Measurements from ENCODE around the gene SCYGR7.

Gene SCYGR7

GRCh38 chr2:227703961-227704360, 24.2 kb upstream of the SCYGR7 start:
- no peaks in the 10 kb centered on the region for H4K20me1 ChIP-seq (ENCODE audit: insufficient read depth, low read length, poor library complexity, severe bottlenecking)
- H3K36me3 ChIP-seq (ENCODE audit: insufficient read depth, low read length): no peaks in the 10 kb centered on the region
- no peaks in the 10 kb centered on the region for H3K9me2 ChIP-seq (replicated peaks; ENCODE audit: low read depth, low read length)
- H3K9ac ChIP-seq (ENCODE audit: low read depth, low read length, poor library complexity, severe bottlenecking): no peak overlapping the region
- H3F3A ChIP-seq (ENCODE audit: low read depth): no peaks in the 10 kb centered on the region
- H3K4me1 ChIP-seq (ENCODE audit: insufficient read depth, low read length, poor library complexity, severe bottlenecking): no peaks in the 10 kb centered on the region
- no peak overlapping the region for H3K4me3 ChIP-seq (ENCODE audit: low read length, poor library complexity, severe bottlenecking)
- H3K27me3 ChIP-seq (ENCODE audit: insufficient read depth, low read length, poor library complexity, severe bottlenecking): no peaks in the 10 kb centered on the region
- TF ChIP-seq CTCF (conservative IDR thresholded peaks at IDR 0.05; ENCODE audit: low read length): no peak
- no peak for TF ChIP-seq EZH2phosphoT487 (IDR thresholded peaks at IDR 0.05; ENCODE audit: borderline replicate concordance)
- H3K9me3 ChIP-seq (ENCODE audit: insufficient read depth, low read depth, low read length): no peaks in the 10 kb centered on the region
- no peaks in the 10 kb centered on the region for H3K79me2 ChIP-seq (ENCODE audit: insufficient read depth, low read length)
- H3K4me2 ChIP-seq (ENCODE audit: low read depth, low read length, poor library complexity, severe bottlenecking): no peak overlapping the region
- no peak overlapping the region for H2AFZ ChIP-seq (ENCODE audit: low read length)

DNA sequence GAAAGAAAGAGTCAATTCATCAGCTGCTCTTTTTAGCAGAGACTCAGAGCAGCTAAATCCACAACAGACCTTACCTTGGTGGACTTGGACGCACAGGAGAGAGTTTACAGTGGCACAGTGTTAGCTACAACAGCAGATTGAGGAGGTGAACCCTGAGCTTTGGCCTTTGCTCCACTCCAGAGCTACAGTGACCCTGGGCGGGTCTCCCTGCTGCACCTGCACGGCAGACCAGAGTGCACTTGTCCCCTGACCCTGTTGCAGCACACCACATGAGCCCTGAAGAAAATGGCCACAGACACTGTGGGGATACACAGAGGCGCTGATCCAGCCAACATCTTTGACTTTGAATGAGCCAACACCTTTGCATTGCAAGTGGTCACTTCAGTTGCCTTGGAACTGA, 21.3 kb upstream of the SCYGR7 start:
- Histone ChIP-seq H3K9ac (ENCODE audit: low read depth, low read length, poor library complexity, severe bottlenecking) (no peak overlapping the region), H3K4me2 (ENCODE audit: low read depth, low read length, poor library complexity, severe bottlenecking) (no peak overlapping the region), H2AFZ (ENCODE audit: low read length) (no peak overlapping the region), H3K4me1 (ENCODE audit: insufficient read depth, low read length, poor library complexity, severe bottlenecking) (no peaks in the 10 kb centered on the region), H3F3A (ENCODE audit: low read depth) (no peaks in the 10 kb centered on the region), H3K27me3 (ENCODE audit: insufficient read depth, low read length, poor library complexity, severe bottlenecking) (no peaks in the 10 kb centered on the region), H3K9me3 (ENCODE audit: insufficient read depth, low read depth, low read length) (no peaks in the 10 kb centered on the region), H4K20me1 (ENCODE audit: insufficient read depth, low read length, poor library complexity, severe bottlenecking) (no peaks in the 10 kb centered on the region), H3K4me3 (ENCODE audit: low read length, poor library complexity, severe bottlenecking) (no peak overlapping the region), H3K36me3 (ENCODE audit: insufficient read depth, low read length) (no peaks in the 10 kb centered on the region), H3K9me2 (replicated peaks; ENCODE audit: low read depth, low read length) (no peaks in the 10 kb centered on the region), H3K79me2 (ENCODE audit: insufficient read depth, low read length) (no peaks in the 10 kb centered on the region)
- TF ChIP-seq EZH2phosphoT487 (IDR thresholded peaks at IDR 0.05; ENCODE audit: borderline replicate concordance) (no peak), CTCF (conservative IDR thresholded peaks at IDR 0.05; ENCODE audit: low read length) (no peak)

DNA sequence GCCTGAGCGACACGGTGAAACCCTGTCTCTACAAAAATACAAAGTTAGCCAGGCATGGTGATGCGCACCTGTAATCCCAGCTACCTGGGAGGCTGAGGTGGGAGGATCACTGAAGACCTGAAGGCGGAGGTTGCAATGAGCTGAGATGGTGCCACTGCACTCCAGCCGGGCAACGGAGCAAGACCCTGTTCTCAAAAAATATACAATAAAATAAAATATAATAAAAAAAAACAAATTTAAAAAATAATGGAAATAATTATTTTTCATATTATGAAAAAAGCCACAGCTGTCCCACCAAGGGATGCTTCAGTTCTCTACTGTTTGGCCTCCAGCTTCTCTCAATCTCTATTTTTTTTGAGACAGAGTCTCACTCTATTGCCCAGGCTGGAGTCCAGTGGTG, 20.7 kb upstream of the SCYGR7 start:
- H3K9me3 ChIP-seq (ENCODE audit: insufficient read depth, low read depth, low read length): no peaks in the 10 kb centered on the region
- no peak overlapping the region for H3K4me3 ChIP-seq (ENCODE audit: low read length, poor library complexity, severe bottlenecking)
- no peaks in the 10 kb centered on the region for H4K20me1 ChIP-seq (ENCODE audit: insufficient read depth, low read length, poor library complexity, severe bottlenecking)
- no peaks in the 10 kb centered on the region for H3F3A ChIP-seq (ENCODE audit: low read depth)
- no peaks in the 10 kb centered on the region for H3K9me2 ChIP-seq (replicated peaks; ENCODE audit: low read depth, low read length)
- no peak overlapping the region for H3K4me2 ChIP-seq (ENCODE audit: low read depth, low read length, poor library complexity, severe bottlenecking)
- TF ChIP-seq EZH2phosphoT487 (IDR thresholded peaks at IDR 0.05; ENCODE audit: borderline replicate concordance): no peak
- no peak for TF ChIP-seq CTCF (conservative IDR thresholded peaks at IDR 0.05; ENCODE audit: low read length)
- H3K4me1 ChIP-seq (ENCODE audit: insufficient read depth, low read length, poor library complexity, severe bottlenecking): no peaks in the 10 kb centered on the region
- H3K27me3 ChIP-seq (ENCODE audit: insufficient read depth, low read length, poor library complexity, severe bottlenecking): no peaks in the 10 kb centered on the region
- no peak overlapping the region for H2AFZ ChIP-seq (ENCODE audit: low read length)
- H3K9ac ChIP-seq (ENCODE audit: low read depth, low read length, poor library complexity, severe bottlenecking): no peak overlapping the region
- H3K36me3 ChIP-seq (ENCODE audit: insufficient read depth, low read length): no peaks in the 10 kb centered on the region
- no peaks in the 10 kb centered on the region for H3K79me2 ChIP-seq (ENCODE audit: insufficient read depth, low read length)
